SK-N-SH (cell line): ENCODE results near the gene EEF1AKMT3. TPM values are rescaled to one million over a fixed set of nuclear protein-coding genes. Genes with fewer than 3 reads are reported as not detected.
A peak's percentile ranks its signal among the peaks of the same experiment; 100 is the strongest.

Experiments
- CTCF ChIA-PET: fragments of 300-600, 350-600 bp; formaldehyde crosslinking; extraction: SDS; loops from one replicate; lab custom pipeline; 2021; lab: Yijun Ruan, JAX
- POLR2A ChIA-PET: fragments of 350-600 bp; sonication (Branson Sonifier 250); formaldehyde crosslinking; extraction: SDS; loops from one replicate; lab custom pipeline; 2020; ENCODE audit warnings: antibody characterized with exemption, inconsistent platforms; lab: Yijun Ruan, JAX
- DNase-seq: peaks from one replicate; pipeline ENCODE4 v3.0.0; 2012
- H2AFZ ChIP-seq: fragments of 200-600 bp; sonication (generic); 2 replicates; pipeline ENCODE4 v1.8.1; 2016; ENCODE audit warnings: antibody characterized with exemption, mild to moderate bottlenecking, low read depth
- H3F3A ChIP-seq: fragments of 200-600 bp; sonication (generic); replicated peaks from 2 replicates; pipeline ENCODE3; 2016; ENCODE audit warnings: antibody characterized with exemption, mild to moderate bottlenecking; ENCODE audit not compliant: insufficient read depth
- H3K27ac ChIP-seq, 2 experiments: fragments of 200-500 bp in 1 of 2; fragments of 200-600 bp in 1 of 2; sonication (Bioruptor generic) in 1 of 2; sonication (generic), shearing (Covaris generic) in 1 of 2; 2 replicates each; pipeline versions ENCODE4 v1.5.1 to v1.6.1; 2014 to 2016; ENCODE audit warnings: low read depth in 2 of 2, inconsistent platforms in 1 of 2, low read length in 1 of 2, mild to moderate bottlenecking in 1 of 2, mixed read lengths in 1 of 2
- H3K27me3 ChIP-seq: fragments of 200-600 bp; sonication (generic), shearing (Covaris generic); 2 replicates; pipeline ENCODE4 v1.6.1; 2016; ENCODE audit warnings: mixed run types; ENCODE audit not compliant: insufficient read depth
- H3K36me3 ChIP-seq, 2 experiments: fragments of 200-500 bp in 1 of 2; fragments of 200-600 bp in 1 of 2; sonication (Bioruptor generic) in 1 of 2; sonication (generic) in 1 of 2; replicated peaks in 1 of 2; 2 replicates each; pipeline versions ENCODE3 to v1.5.1; 2014 to 2016; ENCODE audit warnings: low read length in 1 of 2, mild to moderate bottlenecking in 1 of 2; ENCODE audit not compliant: insufficient read depth in 2 of 2, control insufficient read depth in 1 of 2
- H3K4me1 ChIP-seq, 2 experiments: fragments of 200-500 bp in 1 of 2; fragments of 200-600 bp in 1 of 2; sonication (Bioruptor generic) in 1 of 2; sonication (generic), shearing (Covaris generic) in 1 of 2; 2 replicates each; pipeline versions ENCODE4 v1.5.1 to v1.6.1; 2014 to 2016; ENCODE audit warnings: low read depth in 1 of 2, low read length in 1 of 2, mixed run types in 1 of 2; ENCODE audit not compliant: insufficient read depth in 2 of 2, control insufficient read depth in 1 of 2
- H3K4me2 ChIP-seq: fragments of 200-600 bp; sonication (generic), shearing (Covaris generic); 2 replicates; pipeline ENCODE4 v1.6.1; 2017; ENCODE audit warnings: mixed run types
- H3K4me3 ChIP-seq, 2 experiments: fragments of 200-500 bp in 1 of 2; fragments of 200-600 bp in 1 of 2; sonication (Bioruptor generic) in 1 of 2; sonication (generic), shearing (Covaris generic) in 1 of 2; 2 replicates each; pipeline versions ENCODE4 v1.5.1 to v1.8.1; 2014 to 2016; ENCODE audit warnings: low read depth in 2 of 2, inconsistent platforms in 1 of 2, low read length in 1 of 2, mild to moderate bottlenecking in 1 of 2, mixed read lengths in 1 of 2, moderate library complexity in 1 of 2
- H3K79me2 ChIP-seq: fragments of 200-600 bp; sonication (generic); 2 replicates; pipeline ENCODE4 v1.8.1; 2017; ENCODE audit warnings: mild to moderate bottlenecking; ENCODE audit not compliant: insufficient read depth
- H3K9ac ChIP-seq: fragments of 200-600 bp; sonication (generic); 2 replicates; pipeline ENCODE4 v1.6.1; 2017; ENCODE audit warnings: mixed run types
- H3K9me2 ChIP-seq: fragments of 200-600 bp; sonication (generic); 2 replicates; pipeline ENCODE4 v1.6.1; 2017; ENCODE audit warnings: mixed run types
- H3K9me3 ChIP-seq: fragments of 200-600 bp; sonication (generic); 2 replicates; pipeline ENCODE4 v1.6.1; 2017; ENCODE audit warnings: mixed run types, mild to moderate bottlenecking, moderate library complexity
- H4K20me1 ChIP-seq: fragments of 200-600 bp; sonication (generic); 2 replicates; pipeline ENCODE4 v1.6.1; 2017; ENCODE audit warnings: mild to moderate bottlenecking, mixed run types; ENCODE audit not compliant: insufficient read depth
- ELF1 ChIP-seq: IDR thresholded peaks from 2 replicates; pipeline ENCODE4 v1.4.0; 2012
- FOXJ3 ChIP-seq: sonication (generic); formaldehyde crosslinking; IDR thresholded peaks from 2 replicates; pipeline ENCODE4 v1.5.1; 2020; ENCODE audit warnings: mild to moderate bottlenecking, missing genetic modification reagents
- GATA2 ChIP-seq: sonication (generic); formaldehyde crosslinking; IDR thresholded peaks from 2 replicates; pipeline ENCODE4 v1.5.0; 2020; ENCODE audit warnings: mild to moderate bottlenecking, missing genetic modification reagents
- MEF2A ChIP-seq: IDR thresholded peaks from 2 replicates; pipeline ENCODE4 v1.4.0; 2012; ENCODE audit warnings: low read depth, borderline replicate concordance
- NFIC ChIP-seq: IDR thresholded peaks from 2 replicates; pipeline ENCODE4 v1.4.0; 2012; ENCODE audit warnings: borderline replicate concordance
- RFX5 ChIP-seq: IDR thresholded peaks from 2 replicates; pipeline ENCODE4 v1.6.1; 2012; ENCODE audit warnings: mild to moderate bottlenecking, improper control_type of control experiment, low read length
- RXRA ChIP-seq: IDR thresholded peaks from 2 replicates; pipeline ENCODE4 v1.4.0; 2012; ENCODE audit warnings: low read depth, mild to moderate bottlenecking, borderline replicate concordance
- SMC3 ChIP-seq: IDR thresholded peaks from 2 replicates; pipeline ENCODE4 v1.6.1; 2012; ENCODE audit warnings: low read depth, low read length, improper control_type of control experiment
- TAF1 ChIP-seq: IDR thresholded peaks from 2 replicates; pipeline ENCODE4 v1.6.1; 2012; ENCODE audit warnings: low read depth, mild to moderate bottlenecking, low read length, moderate library complexity, borderline replicate concordance
- TEAD4 ChIP-seq: IDR thresholded peaks from 2 replicates; pipeline ENCODE4 v1.4.0; 2012; ENCODE audit warnings: mild to moderate bottlenecking, borderline replicate concordance; ENCODE audit not compliant: insufficient read depth
- WGBS: methylation state at CpG from one replicate; pipeline ENCODE4 v1.1.6; 2017; ENCODE audit warnings: low lambda C conversion rate; 5-methylcytosine and 5-hydroxymethylcytosine counted together
- polyA plus RNA-seq, 3 experiments: library from polyadenylated mRNA; depleted of rRNA; stranded (reverse); fragments of >200 nt; gene quantifications; 2 replicates each; pipeline ENCODE4 v1.2.3, GENCODE V29; 2012
- TF ChIP-seq, protein P1 (sequence below): fragments of 150-350 bp; IDR thresholded peaks from 2 replicates; pipeline ENCODE4 v1.6.1; 2016; ENCODE audit warnings: mild to moderate bottlenecking, low read depth, low read length
- TF ChIP-seq, protein P2 (sequence below): IDR thresholded peaks from 2 replicates; pipeline ENCODE4 v1.6.1; 2012; ENCODE audit warnings: mild to moderate bottlenecking, low read depth, low read length, moderate library complexity
- TF ChIP-seq, protein P3 (sequence below): fragments of 150-350 bp; IDR thresholded peaks from 2 replicates; pipeline ENCODE4 v1.6.1; 2017; ENCODE audit warnings: antibody characterized with exemption, low read length, low read depth, borderline replicate concordance

EEF1AKMT3 gene
- polyA plus RNA-seq, 1 of the 3 experiments (the other 2 are of a cell fraction): 10.3 TPM

DNA sequence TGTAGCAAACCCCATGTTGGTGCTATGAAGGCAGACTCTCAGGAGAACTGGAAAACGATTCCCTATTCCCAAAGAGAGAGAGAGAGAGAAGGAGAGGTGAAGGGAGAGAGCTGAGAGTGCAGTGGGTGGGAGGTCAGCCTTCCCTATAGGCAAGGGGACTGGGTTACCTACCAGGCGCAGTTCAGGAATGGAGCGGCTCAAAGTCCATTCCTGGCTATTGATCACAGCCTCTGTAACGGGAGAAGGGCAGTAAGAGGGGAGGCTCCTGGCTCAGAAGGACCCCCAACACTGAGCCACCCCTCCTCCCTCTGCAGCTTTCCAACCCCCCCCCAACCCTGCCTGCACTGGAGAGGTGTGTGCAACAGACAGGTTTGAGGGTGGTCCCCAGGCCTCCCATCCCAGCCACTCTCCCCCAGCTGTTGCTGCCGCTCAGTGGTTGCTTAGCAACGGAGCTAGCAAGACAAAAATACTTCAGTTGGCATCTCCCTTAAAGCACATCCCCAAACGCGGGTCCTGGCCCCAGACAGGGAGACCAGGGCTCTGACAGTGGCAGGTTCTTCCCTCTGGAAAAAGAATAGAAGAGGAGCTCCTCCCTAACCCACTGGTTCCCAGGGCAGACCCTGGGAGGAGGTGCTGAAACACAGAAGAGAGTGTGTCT, 37.1 kb upstream of the EEF1AKMT3 start:
- H3K4me1 ChIP-seq: peaks cover 0 to 29% of the 10 kb centered on the region in 2 experiments; a peak in 2 of 4 replicates
- ChIA-PET CTCF (interaction anchor here (0.6 to 7.1 kb wide), 21 partner anchors 10 to 276 kb away, joined by 3 to 133 read pairs (median 5); partner anchors contain the start of genes B4GALNT1, GLI1, OS9 and PIP4K2C), POLR2A (interaction anchor here (0.6 to 2.9 kb wide), 4 partner anchors 9 to 440 kb away, joined by 3 to 21 read pairs (median 10); partner anchors contain the start of gene TSPAN31)
- H3K36me3 ChIP-seq: peaks cover 0 to 9% of the 10 kb centered on the region in 2 experiments
- 64% methylated on average over 8 of the region's 8 CpGs for WGBS
- no peaks in the 10 kb centered on the region for H3K79me2 ChIP-seq
- H4K20me1 ChIP-seq: no peaks in the 10 kb centered on the region
- H3K27ac ChIP-seq: peak overlapping the region in 1 of 2 experiments; percentile 39; a peak in 1 of 4 replicates
- H3K4me3 ChIP-seq: peak overlapping the region in 1 of 2 experiments; percentile 29; a peak in 1 of 4 replicates
- no peaks in the 10 kb centered on the region for H3K27me3 ChIP-seq
- H3K9ac ChIP-seq: no peak overlapping the region
- H3K9me2 ChIP-seq: no peaks in the 10 kb centered on the region
- DNase-seq: peak; percentile 61
- H3F3A ChIP-seq: peaks cover 18% of the 10 kb centered on the region
- TF ChIP-seq NFIC (no peak), RFX5 (no peak), FOXJ3 (CRISPR knock-in tag) (no peak), GATA2 (CRISPR knock-in tag) (no peak), TAF1 (no peak), SMC3 (no peak), RXRA (no peak), MEF2A (no peak), ELF1 (no peak), TEAD4 (no peak)
- TF ChIP-seq, protein P1, sequence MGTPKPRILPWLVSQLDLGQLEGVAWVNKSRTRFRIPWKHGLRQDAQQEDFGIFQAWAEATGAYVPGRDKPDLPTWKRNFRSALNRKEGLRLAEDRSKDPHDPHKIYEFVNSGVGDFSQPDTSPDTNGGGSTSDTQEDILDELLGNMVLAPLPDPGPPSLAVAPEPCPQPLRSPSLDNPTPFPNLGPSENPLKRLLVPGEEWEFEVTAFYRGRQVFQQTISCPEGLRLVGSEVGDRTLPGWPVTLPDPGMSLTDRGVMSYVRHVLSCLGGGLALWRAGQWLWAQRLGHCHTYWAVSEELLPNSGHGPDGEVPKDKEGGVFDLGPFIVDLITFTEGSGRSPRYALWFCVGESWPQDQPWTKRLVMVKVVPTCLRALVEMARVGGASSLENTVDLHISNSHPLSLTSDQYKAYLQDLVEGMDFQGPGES: no peak
- TF ChIP-seq, protein P2, sequence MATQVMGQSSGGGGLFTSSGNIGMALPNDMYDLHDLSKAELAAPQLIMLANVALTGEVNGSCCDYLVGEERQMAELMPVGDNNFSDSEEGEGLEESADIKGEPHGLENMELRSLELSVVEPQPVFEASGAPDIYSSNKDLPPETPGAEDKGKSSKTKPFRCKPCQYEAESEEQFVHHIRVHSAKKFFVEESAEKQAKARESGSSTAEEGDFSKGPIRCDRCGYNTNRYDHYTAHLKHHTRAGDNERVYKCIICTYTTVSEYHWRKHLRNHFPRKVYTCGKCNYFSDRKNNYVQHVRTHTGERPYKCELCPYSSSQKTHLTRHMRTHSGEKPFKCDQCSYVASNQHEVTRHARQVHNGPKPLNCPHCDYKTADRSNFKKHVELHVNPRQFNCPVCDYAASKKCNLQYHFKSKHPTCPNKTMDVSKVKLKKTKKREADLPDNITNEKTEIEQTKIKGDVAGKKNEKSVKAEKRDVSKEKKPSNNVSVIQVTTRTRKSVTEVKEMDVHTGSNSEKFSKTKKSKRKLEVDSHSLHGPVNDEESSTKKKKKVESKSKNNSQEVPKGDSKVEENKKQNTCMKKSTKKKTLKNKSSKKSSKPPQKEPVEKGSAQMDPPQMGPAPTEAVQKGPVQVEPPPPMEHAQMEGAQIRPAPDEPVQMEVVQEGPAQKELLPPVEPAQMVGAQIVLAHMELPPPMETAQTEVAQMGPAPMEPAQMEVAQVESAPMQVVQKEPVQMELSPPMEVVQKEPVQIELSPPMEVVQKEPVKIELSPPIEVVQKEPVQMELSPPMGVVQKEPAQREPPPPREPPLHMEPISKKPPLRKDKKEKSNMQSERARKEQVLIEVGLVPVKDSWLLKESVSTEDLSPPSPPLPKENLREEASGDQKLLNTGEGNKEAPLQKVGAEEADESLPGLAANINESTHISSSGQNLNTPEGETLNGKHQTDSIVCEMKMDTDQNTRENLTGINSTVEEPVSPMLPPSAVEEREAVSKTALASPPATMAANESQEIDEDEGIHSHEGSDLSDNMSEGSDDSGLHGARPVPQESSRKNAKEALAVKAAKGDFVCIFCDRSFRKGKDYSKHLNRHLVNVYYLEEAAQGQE: no peak
- TF ChIP-seq, protein P3, sequence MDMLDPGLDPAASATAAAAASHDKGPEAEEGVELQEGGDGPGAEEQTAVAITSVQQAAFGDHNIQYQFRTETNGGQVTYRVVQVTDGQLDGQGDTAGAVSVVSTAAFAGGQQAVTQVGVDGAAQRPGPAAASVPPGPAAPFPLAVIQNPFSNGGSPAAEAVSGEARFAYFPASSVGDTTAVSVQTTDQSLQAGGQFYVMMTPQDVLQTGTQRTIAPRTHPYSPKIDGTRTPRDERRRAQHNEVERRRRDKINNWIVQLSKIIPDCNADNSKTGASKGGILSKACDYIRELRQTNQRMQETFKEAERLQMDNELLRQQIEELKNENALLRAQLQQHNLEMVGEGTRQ: no peak
- H3K9me3 ChIP-seq: no peaks in the 10 kb centered on the region
- no peak overlapping the region for H2AFZ ChIP-seq
- H3K4me2 ChIP-seq: peak overlapping the region; percentile 87
